Skeletal muscle tissue (tissue), 4 donors: Measurements from ENCODE around the gene BCL7B. TPM values are rescaled to one million over a fixed set of nuclear protein-coding genes. Genes with fewer than 3 reads are reported as not detected.
"Not testable (repeated sequence)": the region's sequence is repeated elsewhere in the genome, so short reads cannot be mapped to it uniquely, and the experiment has no call there.

Experiments
- H3K27ac ChIP-seq: one replicate; pipeline ENCODE4 v1.7.0; 2013; ENCODE audit warnings: mild to moderate bottlenecking, low read depth, low read length, inconsistent platforms
- H3K27me3 ChIP-seq, 3 donors: one replicate each; pipeline ENCODE4 v1.7.0; 2013; ENCODE audit warnings: low read length in 3 of 3; ENCODE audit not compliant: control insufficient read depth in 3 of 3, insufficient read depth in 3 of 3
- H3K36me3 ChIP-seq, 3 donors: one replicate each; pipeline ENCODE4 v1.7.0; 2013; ENCODE audit warnings: low read length in 3 of 3; ENCODE audit not compliant: control insufficient read depth in 3 of 3, insufficient read depth in 3 of 3
- H3K4me1 ChIP-seq, 3 donors: one replicate each; pipeline ENCODE4 v1.7.0; 2013; ENCODE audit warnings: low read length in 3 of 3, mild to moderate bottlenecking in 3 of 3; ENCODE audit not compliant: control insufficient read depth in 3 of 3, insufficient read depth in 3 of 3
- H3K4me3 ChIP-seq, 3 donors: one replicate each; pipeline ENCODE4 v1.7.0; 2013; ENCODE audit warnings: low read length in 3 of 3
- H3K9ac ChIP-seq, 3 donors: one replicate each; pipeline ENCODE4 v1.7.0; 2013; ENCODE audit warnings: low read length in 3 of 3, mild to moderate bottlenecking in 3 of 3, moderate library complexity in 2 of 3, low read depth in 1 of 3
- H3K9me3 ChIP-seq, 3 donors: one replicate each; pipeline ENCODE4 v1.7.0; 2013; ENCODE audit warnings: low read length in 3 of 3; ENCODE audit not compliant: control insufficient read depth in 3 of 3
- total RNA-seq: library from RNA; depleted of rRNA; stranded (reverse); fragments of >200 nt; gene quantifications from one replicate; pipeline ENCODE4 v1.2.3, GENCODE V29; 2014
- donor health status: Osteomylitis.

The BCL7B gene
- total RNA-seq, 1 donor from 2014 or later, result 6.8 TPM

DNA sequence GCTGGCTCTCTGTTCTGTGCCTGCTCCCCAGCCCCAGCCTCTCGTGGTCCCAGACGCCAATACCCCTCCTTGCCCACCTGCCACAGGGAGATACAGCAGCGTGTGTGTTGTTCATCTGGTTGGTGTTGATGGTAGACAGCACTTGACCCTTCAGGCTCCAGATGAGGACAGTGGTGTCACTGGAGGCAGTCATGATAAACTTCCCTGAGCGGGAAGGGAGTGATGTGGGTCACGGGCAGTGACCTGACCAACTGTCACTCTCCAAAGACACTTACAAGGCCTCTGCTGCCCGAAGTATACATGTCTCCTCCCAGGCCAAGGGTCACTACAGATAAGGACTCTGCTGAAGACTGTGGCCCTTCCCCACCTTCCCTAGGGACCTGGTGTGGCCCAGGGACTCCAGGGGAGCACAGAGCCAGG, 15.3 kb upstream of the BCL7B start:
- Histone ChIP-seq H3K9me3 (no peaks in the 10 kb centered on the region), H3K27ac (no peak overlapping the region), H3K36me3 (peaks cover 43 to 50% (median 47%) of the 10 kb centered on the region in 3 donors), H3K27me3 (no peaks in the 10 kb centered on the region), H3K4me3 (no peak overlapping the region), H3K9ac (no peak overlapping the region), H3K4me1 (peaks cover 7 to 13% (median 13%) of the 10 kb centered on the region in 3 donors)

DNA sequence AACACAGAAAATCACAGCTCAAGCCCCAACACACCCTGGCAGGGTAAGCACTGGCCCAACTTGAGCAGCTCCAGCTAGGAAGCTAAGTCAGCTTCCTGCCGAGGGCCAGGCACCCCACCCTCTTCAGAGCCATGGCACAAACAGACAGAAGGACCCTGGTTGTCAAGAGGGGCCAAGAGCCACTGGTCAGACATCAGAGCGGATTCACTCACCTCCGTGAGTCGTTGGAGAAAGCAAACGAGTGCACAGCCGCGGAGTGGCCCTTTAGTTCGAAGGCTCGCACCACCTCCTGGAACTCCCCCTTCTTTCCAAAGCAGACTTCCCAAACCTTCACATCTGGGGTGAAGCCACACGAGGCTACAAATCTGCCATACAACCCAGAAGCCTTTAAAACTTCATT, 13.5 kb upstream of the BCL7B start:
- Histone ChIP-seq H3K27ac (no peak overlapping the region), H3K27me3 (no peaks in the 10 kb centered on the region), H3K4me3 (no peak overlapping the region), H3K9ac (no peak overlapping the region), H3K9me3 (no peaks in the 10 kb centered on the region), H3K4me1 (peaks cover 0 to 2% (median 0%) of the 10 kb centered on the region in 3 donors), H3K36me3 (peaks cover 43 to 50% (median 47%) of the 10 kb centered on the region in 3 donors)

DNA sequence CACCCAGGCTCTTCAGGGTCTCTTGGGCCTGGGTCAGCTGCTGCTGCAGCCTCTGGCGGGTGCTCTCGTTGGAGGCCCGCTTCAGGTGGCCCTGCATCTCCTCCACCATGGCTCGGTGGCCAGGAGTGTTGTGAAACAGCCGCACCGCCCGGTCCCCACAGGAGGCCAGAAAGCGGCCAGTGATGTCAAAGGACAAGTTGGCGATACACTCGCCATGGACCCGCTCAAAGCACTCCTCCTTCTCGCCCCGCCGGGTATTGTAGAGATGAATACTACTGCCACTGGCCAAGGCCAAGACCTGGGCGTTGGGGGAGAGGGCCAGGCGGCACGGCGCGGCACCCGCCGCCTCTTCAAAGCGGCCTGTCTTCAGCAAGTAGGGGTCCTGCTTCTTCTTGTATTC, 13.0 kb upstream of the BCL7B start:
- H3K4me1 ChIP-seq, result peaks cover 0 to 7% (median 0%) of the 10 kb centered on the region in 3 donors
- no peaks in the 10 kb centered on the region for H3K9me3 ChIP-seq
- no peak overlapping the region for H3K9ac ChIP-seq
- H3K36me3 ChIP-seq, result peaks cover 43 to 47% (median 47%) of the 10 kb centered on the region in 3 donors
- H3K4me3 ChIP-seq, result no peak overlapping the region
- H3K27me3 ChIP-seq, result no peaks in the 10 kb centered on the region
- no peak overlapping the region for H3K27ac ChIP-seq

DNA sequence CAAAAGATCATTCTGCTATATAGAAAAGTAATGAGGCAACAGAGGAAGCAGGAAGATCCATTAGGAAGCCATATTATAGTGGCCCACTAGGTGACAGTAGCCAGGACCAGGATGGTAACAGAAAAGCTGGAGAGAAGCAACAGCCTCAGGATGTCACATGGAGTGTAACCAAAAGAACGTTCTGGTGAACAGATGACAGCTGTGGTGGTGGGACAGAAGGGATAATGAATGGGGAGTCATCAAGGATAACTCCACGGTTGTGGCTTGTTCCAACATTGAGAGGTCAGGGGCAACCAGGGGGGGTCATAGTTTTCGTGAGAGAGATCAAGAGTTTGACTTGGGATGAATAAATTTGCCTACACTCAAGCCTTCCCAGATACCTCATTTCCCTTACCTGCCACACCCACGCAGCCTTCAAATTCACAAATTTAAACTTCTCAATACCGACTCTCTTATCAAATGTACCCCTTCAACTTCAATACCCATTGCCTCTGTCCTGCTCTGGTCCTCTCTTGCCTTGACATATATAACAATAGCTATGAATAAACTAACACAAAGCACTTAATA, 11.6 kb upstream of the BCL7B start:
- H3K27me3 ChIP-seq, result no peaks in the 10 kb centered on the region
- no peak overlapping the region for H3K27ac ChIP-seq
- no peaks in the 10 kb centered on the region for H3K9me3 ChIP-seq
- H3K36me3 ChIP-seq, result peaks cover 36 to 42% (median 39%) of the 10 kb centered on the region in 3 donors
- H3K4me3 ChIP-seq, result no peak overlapping the region
- no peak overlapping the region for H3K9ac ChIP-seq
- peaks cover 0 to 9% (median 0%) of the 10 kb centered on the region in 3 donors for H3K4me1 ChIP-seq

DNA sequence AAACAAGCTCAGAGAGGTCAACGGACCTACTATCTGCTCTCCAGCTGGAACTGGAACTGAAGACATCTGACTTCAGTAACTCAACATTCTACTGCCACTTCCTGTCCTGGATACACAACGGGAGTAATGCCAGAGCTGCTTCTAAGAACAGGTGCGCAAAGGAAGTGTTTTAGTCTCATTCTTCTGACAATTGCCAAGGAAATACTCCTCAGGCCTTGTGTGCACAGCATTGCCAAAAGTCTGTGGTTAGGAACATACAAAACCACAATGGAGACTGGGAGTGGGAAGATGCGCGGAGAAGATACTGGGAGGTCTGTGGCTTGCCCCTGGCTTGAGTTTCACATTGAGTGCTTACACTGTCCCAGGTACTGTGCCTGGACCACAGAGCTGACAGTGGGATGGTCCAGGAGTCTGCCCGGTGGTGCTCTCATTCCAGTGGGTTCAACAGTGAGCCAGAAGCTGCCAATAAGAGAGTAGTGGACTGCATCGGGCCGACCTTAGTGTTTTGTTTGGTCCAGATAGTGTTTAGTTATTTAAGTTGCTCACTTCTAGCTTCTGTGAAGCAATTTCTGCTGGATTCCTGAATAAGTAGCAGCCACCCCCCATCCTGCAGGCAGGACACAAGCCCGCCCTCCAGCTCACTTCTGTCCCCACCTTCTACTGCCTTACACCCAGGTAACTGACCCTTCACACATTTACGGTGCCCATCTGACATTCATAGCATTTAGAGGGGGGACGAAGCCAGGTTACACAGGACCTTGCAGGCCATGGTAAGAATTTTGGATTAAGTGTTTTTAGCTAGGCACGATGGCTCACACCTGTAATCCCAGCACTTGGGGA, 10.6 kb upstream of the BCL7B start:
- Histone ChIP-seq H3K4me3 (no peak overlapping the region), H3K27ac (no peak overlapping the region), H3K9ac (peak overlapping the region in 1 of 3 donors; percentile 26), H3K36me3 (peaks cover 26 to 31% (median 29%) of the 10 kb centered on the region in 3 donors), H3K27me3 (no peaks in the 10 kb centered on the region), H3K9me3 (no peaks in the 10 kb centered on the region), H3K4me1 (peaks cover 0 to 9% (median 0%) of the 10 kb centered on the region in 3 donors)

DNA sequence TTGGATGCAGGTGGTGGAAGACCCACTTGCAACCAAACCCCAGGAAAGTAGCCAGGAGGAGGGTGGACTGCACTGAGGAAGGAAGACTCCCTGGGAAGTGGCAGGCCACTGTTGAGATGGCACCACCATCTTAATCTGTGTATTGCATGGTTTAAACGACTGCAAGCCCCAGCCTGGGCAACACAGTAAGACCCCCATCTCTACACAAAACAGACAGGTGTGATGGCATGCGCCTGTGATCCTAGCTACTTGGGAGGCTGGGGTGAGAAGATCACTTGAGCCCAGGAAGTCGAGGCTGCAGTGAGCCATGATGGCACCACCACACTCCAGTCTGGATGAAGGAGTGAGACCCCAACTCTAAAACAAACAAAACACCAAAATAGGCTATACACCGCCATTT, 9.7 kb upstream of the BCL7B start:
- H3K36me3 ChIP-seq, result peaks cover 16 to 22% (median 19%) of the 10 kb centered on the region in 3 donors
- no peak overlapping the region for H3K27ac ChIP-seq
- H3K9ac ChIP-seq, result no peak overlapping the region
- H3K4me3 ChIP-seq, result no peak overlapping the region
- peaks cover 0 to 9% (median 0%) of the 10 kb centered on the region in 3 donors for H3K4me1 ChIP-seq
- no peaks in the 10 kb centered on the region for H3K9me3 ChIP-seq
- H3K27me3 ChIP-seq, result no peaks in the 10 kb centered on the region

DNA sequence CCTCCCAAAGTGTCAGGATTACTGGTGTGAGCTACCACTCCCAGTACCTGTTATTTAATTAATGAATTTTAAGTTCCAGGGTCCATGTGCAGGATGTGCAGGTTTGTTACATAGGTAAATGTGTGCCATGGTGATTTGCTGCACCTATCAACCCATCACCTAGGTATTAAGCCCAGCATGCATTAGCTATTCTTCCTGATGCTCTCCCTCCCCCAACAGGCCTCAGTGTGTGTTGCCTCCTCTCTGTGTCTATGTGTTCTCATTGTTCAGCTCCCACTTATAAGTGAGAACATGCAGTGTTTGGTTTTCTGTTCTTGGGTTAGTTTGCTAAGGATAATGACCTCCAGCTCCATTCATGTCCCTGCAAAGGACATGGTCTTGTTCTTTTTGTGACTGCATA, 8.9 kb upstream of the BCL7B start:
- Histone ChIP-seq H3K36me3 (peaks cover 14 to 18% (median 15%) of the 10 kb centered on the region in 3 donors), H3K4me3 (peak overlapping the region in 2 of 3 donors; percentile 54 to 66)
- not testable (repeated sequence) for H3K27ac ChIP-seq

DNA sequence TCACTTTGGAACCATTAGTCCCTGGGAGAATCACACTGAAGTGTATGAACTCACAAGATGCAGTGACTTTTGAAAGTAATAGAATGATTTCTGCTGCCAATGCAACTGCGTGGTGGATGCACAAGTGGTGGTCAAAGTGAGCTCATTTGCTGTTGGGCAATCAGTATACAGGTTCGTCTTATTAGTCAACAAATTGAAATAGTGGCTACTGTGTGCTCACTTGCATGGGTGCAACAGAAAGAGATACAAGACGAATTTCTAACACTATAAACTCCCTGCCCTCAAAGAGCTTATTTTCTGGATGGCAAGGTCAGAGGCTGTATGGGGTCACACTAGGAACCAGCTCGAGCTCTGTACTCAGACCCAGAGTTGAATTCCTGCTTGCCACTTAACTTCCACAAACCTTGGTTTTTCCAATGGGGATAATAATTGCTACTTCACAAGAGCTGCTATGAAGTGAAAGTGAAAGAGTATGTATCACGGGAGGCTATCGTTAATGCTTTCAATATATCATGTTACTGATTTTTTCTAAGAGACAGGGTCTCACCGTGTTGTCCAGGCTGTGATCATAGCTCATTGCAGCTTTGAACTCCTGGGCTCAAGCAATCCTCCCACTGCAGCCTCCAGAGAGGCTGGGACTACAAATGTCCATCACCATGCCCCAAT, 8.3 kb upstream of the BCL7B start:
- Histone ChIP-seq H3K27ac (no peak overlapping the region), H3K9me3 (no peaks in the 10 kb centered on the region), H3K36me3 (peaks cover 9 to 14% (median 11%) of the 10 kb centered on the region in 3 donors), H3K27me3 (no peaks in the 10 kb centered on the region), H3K4me3 (peak overlapping the region; percentile 52 to 66 (median 54)), H3K4me1 (peaks cover 0 to 9% (median 0%) of the 10 kb centered on the region in 3 donors), H3K9ac (peak overlapping the region in 2 of 3 donors; percentile 58)

More for the DNA sequence above, 8.9 kb upstream of the BCL7B start:
- H3K9ac ChIP-seq, result peak overlapping the region in 1 of 3 donors; percentile 58
- not testable (repeated sequence) for H3K4me1 ChIP-seq, H3K9me3 ChIP-seq, H3K27me3 ChIP-seq

DNA sequence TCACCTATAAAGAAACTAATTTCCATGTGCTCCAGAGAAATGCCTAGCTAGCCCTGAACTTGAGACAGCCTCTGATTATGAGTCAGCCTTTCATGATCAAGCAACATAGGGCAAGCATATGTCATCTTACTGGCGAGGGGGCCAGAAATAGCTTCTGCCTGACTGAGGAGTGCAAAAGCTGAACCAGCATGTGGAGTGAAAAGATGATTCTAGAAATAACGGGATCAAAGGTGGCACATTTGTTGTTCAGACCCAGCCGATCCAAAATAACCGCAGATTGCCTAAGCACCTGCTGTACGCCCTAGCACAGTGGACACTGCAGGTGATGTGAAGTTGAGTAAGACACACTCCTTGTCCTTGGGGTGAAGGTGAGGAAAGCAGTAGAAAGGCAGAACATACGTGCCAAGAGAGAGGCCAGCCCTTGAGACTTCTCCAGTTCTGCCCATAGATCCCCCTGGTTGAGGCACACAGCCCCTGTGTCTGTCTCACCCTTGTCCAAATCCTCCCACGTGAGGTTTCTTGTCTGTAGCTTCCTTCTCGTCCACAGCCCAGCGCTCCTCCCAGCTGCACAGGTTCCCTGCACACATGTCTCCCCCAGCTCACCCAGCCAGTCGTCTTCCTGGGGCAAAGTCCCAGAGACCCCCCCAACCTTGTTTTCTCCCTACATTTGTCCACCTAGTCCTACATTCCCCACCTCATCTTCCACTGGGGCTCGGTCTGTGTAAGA, 2.8 kb upstream of the BCL7B start:
- H3K9me3 ChIP-seq, result no peaks in the 10 kb centered on the region
- peak overlapping the region in 1 of 3 donors; percentile 13 for H3K4me3 ChIP-seq
- H3K9ac ChIP-seq, result peak overlapping the region in 2 of 3 donors; percentile 0 to 33
- H3K36me3 ChIP-seq, result no peaks in the 10 kb centered on the region
- peak overlapping the region; percentile 77 for H3K27ac ChIP-seq
- no peaks in the 10 kb centered on the region for H3K27me3 ChIP-seq
- peaks cover 19 to 34% (median 25%) of the 10 kb centered on the region in 3 donors for H3K4me1 ChIP-seq
